CD14-positive monocyte (primary cell): ENCODE data around the gene OFD1. TPM values are rescaled to one million over a fixed set of nuclear protein-coding genes. Genes with fewer than 3 reads are reported as not detected.

Source experiments
- DNase-seq, 3 donors: peaks; one replicate each; pipeline ENCODE4 v3.0.0-alpha.2; 2011 to 2022
- H2AFZ ChIP-seq: 2 replicates; pipeline ENCODE4 v1.6.0; 2012; ENCODE audit warnings: mild to moderate bottlenecking, low read depth, low read length, inconsistent platforms; ENCODE audit not compliant: insufficient read depth, poor library complexity, severe bottlenecking
- H3K27ac ChIP-seq, 2 donors: 1 replicate in 1 of 2; 2 replicates in 1 of 2; pipeline ENCODE4 v1.5.1; 2012 to 2013; ENCODE audit warnings: low read length in 2 of 2, control low read depth in 1 of 2, inconsistent platforms in 1 of 2, low read depth in 1 of 2, mild to moderate bottlenecking in 1 of 2
- H3K27me3 ChIP-seq, 2 donors: one replicate each; pipeline versions ENCODE4 v1.6.0 to v1.6.1; 2011 to 2013; ENCODE audit warnings: low read length in 2 of 2; ENCODE audit not compliant: control insufficient read depth in 2 of 2, insufficient read depth in 2 of 2
- H3K36me3 ChIP-seq, 2 donors: replicated peaks in 1 of 2; 1 replicate in 1 of 2; 2 replicates in 1 of 2; pipeline versions ENCODE4 v1.5.1 to v1.6.1; 2012 to 2013; ENCODE audit warnings: low read length in 2 of 2, control low read depth in 1 of 2, inconsistent platforms in 1 of 2, mild to moderate bottlenecking in 1 of 2; ENCODE audit not compliant: insufficient read depth in 2 of 2, control insufficient read depth in 1 of 2
- H3K4me1 ChIP-seq, 2 donors: 1 replicate in 1 of 2; 2 replicates in 1 of 2; pipeline versions ENCODE4 v1.5.1 to v1.6.1; 2012 to 2013; ENCODE audit warnings: low read length in 2 of 2, control low read depth in 1 of 2, inconsistent platforms in 1 of 2, mild to moderate bottlenecking in 1 of 2, moderate library complexity in 1 of 2; ENCODE audit not compliant: insufficient read depth in 2 of 2, control insufficient read depth in 1 of 2
- H3K4me2 ChIP-seq: replicated peaks from 2 replicates; pipeline ENCODE3; 2012; ENCODE audit warnings: low read length, moderate library complexity, mild to moderate bottlenecking; ENCODE audit not compliant: poor library complexity, severe bottlenecking; ENCODE audit errors: extremely low read depth
- H3K4me3 ChIP-seq, 3 experiments: fragments of 200-600 bp in 1 of 3; sonication (generic) in 1 of 3; replicated peaks in 1 of 3; 1 replicate in 2 of 3; 2 replicates in 1 of 3; pipeline ENCODE4 v1.5.1; 2011 to 2013; ENCODE audit warnings: low read length in 3 of 3, mild to moderate bottlenecking in 3 of 3, control low read depth in 2 of 3, low read depth in 2 of 3, inconsistent platforms in 1 of 3, moderate library complexity in 1 of 3
- H3K79me2 ChIP-seq: 2 replicates; pipeline ENCODE4 v1.6.0; 2012; ENCODE audit warnings: mild to moderate bottlenecking, control low read depth, inconsistent platforms, low read length, moderate library complexity; ENCODE audit not compliant: insufficient read depth
- H3K9ac ChIP-seq: 2 replicates; pipeline ENCODE4 v1.6.0; 2017; ENCODE audit warnings: low read length, mild to moderate bottlenecking; ENCODE audit not compliant: insufficient read depth, poor library complexity, severe bottlenecking
- H3K9me3 ChIP-seq, 2 donors: replicated peaks in 1 of 2; 1 replicate in 1 of 2; 2 replicates in 1 of 2; pipeline versions ENCODE4 v1.5.1 to v1.6.1; 2012 to 2013; ENCODE audit warnings: low read length in 2 of 2, control low read depth in 1 of 2; ENCODE audit not compliant: control insufficient read depth in 1 of 2, insufficient read depth in 1 of 2
- H4K20me1 ChIP-seq: 2 replicates; pipeline ENCODE4 v1.6.0; 2012; ENCODE audit warnings: mild to moderate bottlenecking, low read length, control low read depth, moderate library complexity; ENCODE audit not compliant: insufficient read depth
- H3K27ac Mint-ChIP-seq, 7 donors: one replicate each; pipeline ENCODE4 v1.8.0; 2020; ENCODE audit warnings: mild to moderate bottlenecking in 7 of 7, mixed read lengths in 7 of 7, moderate library complexity in 6 of 7, inconsistent platforms in 2 of 7
- H3K27me3 Mint-ChIP-seq, 3 donors: one replicate each; pipeline ENCODE4 v1.8.0; 2021 to 2022; ENCODE audit warnings: low read depth in 3 of 3, mild to moderate bottlenecking in 3 of 3, mixed read lengths in 3 of 3, moderate library complexity in 3 of 3, inconsistent platforms in 1 of 3
- H3K36me3 Mint-ChIP-seq, 2 donors: one replicate each; pipeline ENCODE4 v1.8.0; 2020; ENCODE audit warnings: mixed read lengths in 2 of 2, inconsistent platforms in 1 of 2, mild to moderate bottlenecking in 1 of 2
- H3K4me1 Mint-ChIP-seq: one replicate; pipeline ENCODE4 v1.8.0; 2020; ENCODE audit warnings: mild to moderate bottlenecking, mixed read lengths
- H3K4me3 Mint-ChIP-seq, 2 donors: one replicate each; pipeline ENCODE4 v1.8.0; 2020; ENCODE audit warnings: mild to moderate bottlenecking in 2 of 2, mixed read lengths in 2 of 2, moderate library complexity in 1 of 2
- H3K9me3 Mint-ChIP-seq, 7 donors: one replicate each; pipeline ENCODE4 v1.8.0; 2020 to 2022; ENCODE audit warnings: mixed read lengths in 7 of 7, mild to moderate bottlenecking in 6 of 7, moderate library complexity in 6 of 7, inconsistent platforms in 2 of 7
- CTCF ChIP-seq: fragments of 200-600 bp; IDR thresholded peaks from one replicate; pipeline ENCODE4 v1.8.0; 2022; ENCODE audit warnings: antibody characterized with exemption, mild to moderate bottlenecking
- WGBS: methylation state at CpG from one replicate; pipeline ENCODE4 v1.1.5; 2013; ENCODE audit warnings: missing lambda C conversion rate; ENCODE audit not compliant: insufficient coverage; 5-methylcytosine and 5-hydroxymethylcytosine counted together
- intact Hi-C, 2 donors: fragments of 100-400 bp; cut with micrococcal nuclease; formaldehyde crosslinking; loops; one replicate each; pipeline versions ENCODE4 v1.15.0 to v1.15.1; 2023
- polyA plus RNA-seq, 3 donors: library from polyadenylated mRNA; depleted of rRNA in 1 of 3; unstranded in 2 of 3; stranded (reverse) in 1 of 3; fragments of 300-500 nt in 2 of 3; fragments of >200 nt in 1 of 3; fragmentation: Illumina TruSeq in 2 of 3; gene quantifications; 1 replicate in 2 of 3; 2 replicates in 1 of 3; pipeline ENCODE4 v1.2.3, GENCODE V29; 2012 to 2021

OFD1 gene
- polyA plus RNA-seq, 3 donors, result 2.4 to 10.2 (median 2.9) TPM

GRCh38 chrX:13763489-13763888 is 28.9 kb downstream of the OFD1 start:
- H3K36me3 Mint-ChIP-seq, result peaks cover 23 to 27% of the 10 kb centered on the region in 2 donors
- Histone ChIP-seq H3K27me3 (no peaks in the 10 kb centered on the region), H3K4me3 (no peak overlapping the region), H3K9ac (no peak overlapping the region), H3K27ac (no peak overlapping the region), H2AFZ (no peak overlapping the region), H3K36me3 (peaks cover 0 to 4% of the 10 kb centered on the region in 2 donors), H3K4me1 (peaks cover 57 to 60% of the 10 kb centered on the region in 2 donors), H4K20me1 (no peaks in the 10 kb centered on the region), H3K9me3 (no peaks in the 10 kb centered on the region), H3K79me2 (no peaks in the 10 kb centered on the region), H3K4me2 (no peak overlapping the region)
- peaks cover 57% of the 10 kb centered on the region for H3K4me1 Mint-ChIP-seq
- WGBS, result no CpG with 5 or more reads among the region's 8 CpGs
- peaks cover 0 to 8% (median 0%) of the 10 kb centered on the region in 3 donors for H3K27me3 Mint-ChIP-seq
- no peak overlapping the region for H3K27ac Mint-ChIP-seq
- H3K4me3 Mint-ChIP-seq, result no peak overlapping the region
- DNase-seq, result no peak
- TF ChIP-seq CTCF, result no peak
- H3K9me3 Mint-ChIP-seq, result peaks cover 0 to 3% (median 0%) of the 10 kb centered on the region in 7 donors
- intact Hi-C loops, result loop anchor here in 1 of 2 donors (10.0 kb wide), 1 partner anchor 271 kb away; no protein-coding TSS in a partner anchor

GRCh38 chrX:13764281-13764680 is 29.7 kb downstream of the OFD1 start:
- Histone ChIP-seq H2AFZ (no peak overlapping the region), H3K4me2 (peak overlapping the region; percentile 31), H3K27me3 (no peaks in the 10 kb centered on the region), H4K20me1 (no peaks in the 10 kb centered on the region), H3K4me1 (peaks cover 52% of the 10 kb centered on the region in 2 donors), H3K27ac (no peak overlapping the region), H3K79me2 (no peaks in the 10 kb centered on the region), H3K9me3 (no peaks in the 10 kb centered on the region), H3K36me3 (peaks cover 2 to 5% of the 10 kb centered on the region in 2 donors), H3K4me3 (peak overlapping the region in 1 of 3 experiments; percentile 47), H3K9ac (no peak overlapping the region)
- peak overlapping the region; percentile 20 to 51 for H3K4me3 Mint-ChIP-seq
- H3K27ac Mint-ChIP-seq, result peak overlapping the region in 3 of 7 donors; percentile 5 to 66 (median 19)
- H3K36me3 Mint-ChIP-seq, result peaks cover 29 to 34% of the 10 kb centered on the region in 2 donors
- peaks cover 51% of the 10 kb centered on the region for H3K4me1 Mint-ChIP-seq
- no peak for TF ChIP-seq CTCF
- peaks cover 0 to 8% (median 0%) of the 10 kb centered on the region in 3 donors for H3K27me3 Mint-ChIP-seq
- DNase-seq, result peak; percentile 21 to 66 (median 60)
- intact Hi-C loops, result loop anchor here in 1 of 2 donors (10.0 kb wide), 1 partner anchor 271 kb away; no protein-coding TSS in a partner anchor
- WGBS, result no CpG with 5 or more reads among the region's 7 CpGs
- peaks cover 0 to 3% (median 0%) of the 10 kb centered on the region in 7 donors for H3K9me3 Mint-ChIP-seq
